ENCODE results near the gene KIF9.

- no peak for TF ChIP-seq CTCF (IDR thresholded peaks at IDR 0.05; ENCODE audit: low read length)
- no peak for TF ChIP-seq EZH2 (IDR thresholded peaks at IDR 0.05; ENCODE audit: borderline replicate concordance, low read length)
Measured at GRCh38 chr3:47310391-47310790, 27.8 kb upstream of the KIF9 start.
